Stomach (tissue), 4 donors: ENCODE results near the gene LMNB1.
"Not testable (repeated sequence)": the region's sequence is repeated elsewhere in the genome, so short reads cannot be mapped to it uniquely, and the experiment has no call there.

Source experiments
- CTCF ChIP-seq, 7 experiments: fragments of 450-650 bp in 4 of 7; fragments of 200-600 bp in 3 of 7; sonication (generic) in 3 of 7; IDR thresholded peaks; one replicate each; pipeline ENCODE4 v1.5.1; 2016 to 2019; ENCODE audit warnings: antibody characterized with exemption in 7 of 7, control low read depth in 2 of 7, mild to moderate bottlenecking in 1 of 7
- EP300 ChIP-seq: sonication (generic); formaldehyde crosslinking; IDR thresholded peaks from one replicate; pipeline ENCODE4 v1.6.1; 2017; ENCODE audit warnings: antibody characterized with exemption
- POLR2A ChIP-seq, 4 donors: fragments of 450-650 bp; IDR thresholded peaks; one replicate each; pipeline ENCODE4 v1.6.1; 2016; ENCODE audit warnings: antibody characterized with exemption in 4 of 4, control low read depth in 2 of 4, mild to moderate bottlenecking in 1 of 4, moderate library complexity in 1 of 4
- POLR2AphosphoS5 ChIP-seq, 3 donors: sonication (generic); formaldehyde crosslinking; IDR thresholded peaks; one replicate each; pipeline ENCODE4 v1.6.1; 2016; ENCODE audit warnings: antibody characterized with exemption in 3 of 3

- TF ChIP-seq CTCF (IDR thresholded peaks at IDR 0.05); POLR2A (IDR thresholded peaks at IDR 0.05); POLR2AphosphoS5 (IDR thresholded peaks at IDR 0.05); EP300: not testable (repeated sequence)
Measured at GRCh38 chr5:126788409-126788808, 11.5 kb downstream of the LMNB1 start.
